IPS-NIHi11 (cell line): ENCODE data around the gene NDUFS2.
A peak's percentile ranks its signal among the peaks of the same experiment; 100 is the strongest.

Source experiments
- DNase-seq: peaks from one replicate; pipeline ENCODE4 v3.0.0; 2012; ENCODE audit warnings: mixed read lengths, low spot score

The NDUFS2 gene

GRCh38 chr1:161201836-161202712 is at the start of gene NDUFS2:
TSS of gene NDUFS2 (plus strand) at chr1:161202367. CDS start at chr1:161202386, 19 bp downstream.
- peak; percentile 87 for DNase-seq

GRCh38 chr1:161153176-161153575 is 49.0 kb upstream of the NDUFS2 start:
- DNase-seq, result no peak

- DNase-seq, result peak; percentile 75
These were observed 48.4 kb upstream of the NDUFS2 start, which contains the start of gene UFC1 for GRCh38 chr1:161153682-161154337. TSS of gene UFC1 (plus strand) at chr1:161153978. CDS start at chr1:161153998, 20 bp downstream.

- DNase-seq, result no peak
These were observed 44.3 kb upstream of the NDUFS2 start for GRCh38 chr1:161157867-161158266.

- DNase-seq, result no peak
These were observed 43.7 kb upstream of the NDUFS2 start for GRCh38 chr1:161158316-161159010.

GRCh38 chr1:161159087-161159912 is 42.9 kb upstream of the NDUFS2 start, which contains the start of gene USP21:
TSS of gene USP21 (plus strand) at chr1:161159500. CDS start at chr1:161160641, 1,141 bp downstream.
- DNase-seq, result peak; percentile 97

GRCh38 chr1:161159913-161160243 is 42.3 kb upstream of the NDUFS2 start:
- no peak for DNase-seq

GRCh38 chr1:161160671-161161145 is 41.5 kb upstream of the NDUFS2 start:
- DNase-seq, result no peak

GRCh38 chr1:161161652-161162051 is 40.5 kb upstream of the NDUFS2 start:
- DNase-seq, result no peak

GRCh38 chr1:161162052-161162451 is 40.1 kb upstream of the NDUFS2 start:
- DNase-seq, result no peak

GRCh38 chr1:161162806-161163205 is 39.4 kb upstream of the NDUFS2 start:
- no peak for DNase-seq

GRCh38 chr1:161163793-161164192 is 38.4 kb upstream of the NDUFS2 start:
- no peak for DNase-seq

GRCh38 chr1:161164901-161165610 is 37.1 kb upstream of the NDUFS2 start:
- no peak for DNase-seq

- peak; percentile 92 for DNase-seq
These were observed 36.2 kb upstream of the NDUFS2 start, which contains the start of gene PPOX for GRCh38 chr1:161165742-161166668. TSS of gene PPOX (plus strand) at chr1:161166426. CDS start at chr1:161166848, 422 bp downstream.

GRCh38 chr1:161166669-161167548 is 35.3 kb upstream of the NDUFS2 start:
- DNase-seq, result peak; percentile 38

GRCh38 chr1:161168906-161169305 is 33.3 kb upstream of the NDUFS2 start:
- no peak for DNase-seq

- no peak for DNase-seq
These were observed 31.0 kb upstream of the NDUFS2 start for GRCh38 chr1:161171191-161171590.

- DNase-seq, result no peak
These were observed 30.5 kb upstream of the NDUFS2 start for GRCh38 chr1:161171696-161172095.

GRCh38 chr1:161172349-161172748 is 29.8 kb upstream of the NDUFS2 start:
- DNase-seq, result no peak
